HepG2 (cell line): ENCODE data around the gene ZNF527. TPM values are rescaled to one million over a fixed set of nuclear protein-coding genes. Genes with fewer than 3 reads are reported as not detected.

ENCODE experiments used
- BORCS8-MEF2B ChIP-seq: sonication (generic); formaldehyde crosslinking; IDR thresholded peaks from 2 replicates; pipeline ENCODE4 v1.8.0; 2022; ENCODE audit warnings: mild to moderate bottlenecking, missing genetic modification reagents
- ELF1 ChIP-seq: sonication (generic); formaldehyde crosslinking; IDR thresholded peaks from 2 replicates; pipeline ENCODE4 v1.4.0; 2020; ENCODE audit warnings: missing genetic modification reagents
- ETV5 ChIP-seq: IDR thresholded peaks from 2 replicates; pipeline ENCODE4 v1.6.1; 2018; ENCODE audit warnings: missing biosample characterization, missing genetic modification reagents, inconsistent platforms, borderline replicate concordance
- ETV6 ChIP-seq: sonication (generic); formaldehyde crosslinking; conservative IDR thresholded peaks from 2 replicates; pipeline ENCODE4 v1.4.0; 2020; ENCODE audit warnings: missing genetic modification reagents
- HCFC1 ChIP-seq: fragments of 150-350 bp; IDR thresholded peaks from 2 replicates; pipeline ENCODE4 v1.6.1; 2014; ENCODE audit warnings: low read depth, low read length
- JDP2 ChIP-seq: sonication (generic); formaldehyde crosslinking; IDR thresholded peaks from 2 replicates; pipeline ENCODE4 v1.8.1; 2022; ENCODE audit warnings: missing genetic modification reagents, borderline replicate concordance
- POLR2A ChIP-seq, 2 experiments: IDR thresholded peaks; 2 replicates each; pipeline ENCODE4 v1.6.1; 2011; ENCODE audit warnings: low read depth in 2 of 2, low read length in 2 of 2, mild to moderate bottlenecking in 1 of 2, moderate library complexity in 1 of 2; ENCODE audit not compliant: insufficient read depth in 1 of 2
- RFXAP ChIP-seq: sonication (generic); formaldehyde crosslinking; IDR thresholded peaks from 2 replicates; pipeline ENCODE4 v1.4.0; 2020; ENCODE audit warnings: missing genetic modification reagents, borderline replicate concordance
- SMAD1 ChIP-seq: sonication (generic); formaldehyde crosslinking; IDR thresholded peaks from 2 replicates; pipeline ENCODE4 v1.4.0; 2020; ENCODE audit warnings: missing genetic modification reagents, low read depth, mild to moderate bottlenecking, borderline replicate concordance
- SPEN ChIP-seq: sonication (generic); formaldehyde crosslinking; IDR thresholded peaks from 2 replicates; pipeline ENCODE4 v1.5.1; 2020; ENCODE audit warnings: low read depth, mild to moderate bottlenecking, missing genetic modification reagents
- TP53 ChIP-seq: sonication (generic); formaldehyde crosslinking; conservative IDR thresholded peaks from 2 replicates; pipeline ENCODE4 v1.4.0; 2020; ENCODE audit warnings: missing genetic modification reagents
- XRCC5 ChIP-seq: fragments of 200-400 bp; formaldehyde crosslinking; optimal IDR thresholded peaks from 2 replicates; pipeline ENCODE3; 2017; ENCODE audit warnings: mild to moderate bottlenecking, low read length
- ZFY ChIP-seq: sonication (generic); formaldehyde crosslinking; IDR thresholded peaks from 2 replicates; pipeline ENCODE4 v1.4.0; 2020; ENCODE audit warnings: missing genetic modification reagents
- ZFYVE20 ChIP-seq: sonication (generic); formaldehyde crosslinking; IDR thresholded peaks from 2 replicates; pipeline ENCODE4 v1.8.0; 2023; ENCODE audit warnings: low read depth, mild to moderate bottlenecking, moderate library complexity, missing genetic modification reagents, borderline replicate concordance
- ZKSCAN1 ChIP-seq: fragments of 150-350 bp; IDR thresholded peaks from 2 replicates; pipeline ENCODE4 v1.6.1; 2014; ENCODE audit warnings: low read length
- ZMYM4 ChIP-seq: sonication (generic); formaldehyde crosslinking; IDR thresholded peaks from 2 replicates; pipeline ENCODE4 v1.8.1; 2023; ENCODE audit warnings: mild to moderate bottlenecking, missing genetic modification reagents
- ZNF10 ChIP-seq: sonication (generic); formaldehyde crosslinking; IDR thresholded peaks from 2 replicates; pipeline ENCODE4 v1.4.0; 2020; ENCODE audit warnings: mild to moderate bottlenecking, low read depth, missing genetic modification reagents, borderline replicate concordance
- ZNF331 ChIP-seq: sonication (generic); formaldehyde crosslinking; IDR thresholded peaks from 2 replicates; pipeline ENCODE4 v1.4.0; 2020; ENCODE audit warnings: missing genetic modification reagents
- ZNF335 ChIP-seq: sonication (generic); formaldehyde crosslinking; IDR thresholded peaks from 2 replicates; pipeline ENCODE4 v1.4.0; 2020; ENCODE audit warnings: missing genetic modification reagents
- ZNF451 ChIP-seq: sonication (generic); formaldehyde crosslinking; IDR thresholded peaks from 2 replicates; pipeline ENCODE4 v1.5.0; 2020; ENCODE audit warnings: mild to moderate bottlenecking, missing genetic modification reagents
- polyA plus RNA-seq, 8 experiments: library from polyadenylated mRNA; depleted of rRNA in 3 of 8; stranded (reverse) in 7 of 8; unstranded in 1 of 8; fragments of >200 nt; fragmentation: Illumina TruSeq in 4 of 8; extraction: Trizol in 4 of 8; gene quantifications; 2 replicates each; pipeline versions ENCODE4 v1.2.1 to v1.2.3, GENCODE V29; 2011 to 2016; ENCODE audit warnings: low read depth in 4 of 8, missing spikeins in 1 of 8, mixed read lengths in 1 of 8; ENCODE audit not compliant: insufficient read depth in 1 of 8
- total RNA-seq, 5 experiments: library from RNA; depleted of rRNA; stranded (reverse); fragments of >200 nt; fragmentation: Illumina TruSeq; extraction: Trizol; gene quantifications; 2 replicates each; pipeline ENCODE4 v1.2.3, GENCODE V29; 2016; ENCODE audit warnings: low read depth in 1 of 5
- TF ChIP-seq, protein P1 (sequence below): sonication (generic); formaldehyde crosslinking; IDR thresholded peaks from 2 replicates; pipeline ENCODE4 v1.4.0; 2020; ENCODE audit warnings: missing genetic modification reagents, borderline replicate concordance
- TF ChIP-seq, protein P2 (sequence below): sonication (generic); formaldehyde crosslinking; conservative IDR thresholded peaks from 2 replicates; pipeline ENCODE4 v1.8.0; 2022; ENCODE audit warnings: mild to moderate bottlenecking, moderate library complexity, missing genetic modification reagents
- TF ChIP-seq, protein P3 (sequence below): fragments of 450-650 bp; IDR thresholded peaks from 2 replicates; pipeline ENCODE4 v1.6.1; 2016

Gene ZNF527
- total and polyA plus RNA-seq, 2 of the 13 experiments (the other 11 are each of a cell fraction or from before 2014, with no cell fraction given), result 1.0 to 3.5 TPM

DNA sequence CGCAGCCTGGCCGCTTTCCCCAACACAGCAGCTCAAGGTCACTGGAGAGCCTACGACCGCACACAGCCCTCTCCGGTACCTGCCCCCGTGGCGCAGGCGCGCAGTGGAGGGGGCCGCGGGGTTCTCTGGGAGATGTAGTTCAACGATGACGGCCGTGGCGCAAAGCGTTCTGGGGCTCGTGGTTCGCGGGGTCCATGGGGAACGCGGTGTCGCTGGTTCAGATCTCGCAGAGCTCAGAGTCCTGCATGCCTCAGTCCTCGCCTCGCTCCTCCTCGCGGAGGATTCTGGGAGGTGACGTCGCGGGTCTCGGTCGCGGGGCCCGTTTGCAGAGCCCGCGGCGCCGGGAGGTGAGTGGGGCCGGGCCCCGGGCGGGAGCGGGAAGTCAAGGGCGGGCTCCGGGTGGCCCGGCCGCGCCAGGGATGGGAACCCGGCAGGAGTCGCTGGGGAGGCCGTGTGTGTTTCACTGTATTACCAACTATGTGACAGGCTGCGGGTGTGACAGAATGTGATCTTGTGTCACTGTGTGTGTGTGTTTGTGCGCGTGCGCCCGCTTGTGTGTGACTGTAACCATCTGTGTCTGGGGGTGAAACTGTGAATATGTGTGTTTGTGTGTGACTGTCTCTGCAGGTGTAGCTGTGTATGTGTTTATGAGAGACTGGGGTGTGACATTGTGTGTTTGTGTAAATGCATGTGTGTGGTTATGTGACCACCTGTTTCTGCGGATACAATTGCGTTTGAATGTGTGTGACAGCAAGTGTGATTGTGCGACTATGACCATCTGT, at the start of gene ZNF527 (continued):
- TF ChIP-seq, protein P1, sequence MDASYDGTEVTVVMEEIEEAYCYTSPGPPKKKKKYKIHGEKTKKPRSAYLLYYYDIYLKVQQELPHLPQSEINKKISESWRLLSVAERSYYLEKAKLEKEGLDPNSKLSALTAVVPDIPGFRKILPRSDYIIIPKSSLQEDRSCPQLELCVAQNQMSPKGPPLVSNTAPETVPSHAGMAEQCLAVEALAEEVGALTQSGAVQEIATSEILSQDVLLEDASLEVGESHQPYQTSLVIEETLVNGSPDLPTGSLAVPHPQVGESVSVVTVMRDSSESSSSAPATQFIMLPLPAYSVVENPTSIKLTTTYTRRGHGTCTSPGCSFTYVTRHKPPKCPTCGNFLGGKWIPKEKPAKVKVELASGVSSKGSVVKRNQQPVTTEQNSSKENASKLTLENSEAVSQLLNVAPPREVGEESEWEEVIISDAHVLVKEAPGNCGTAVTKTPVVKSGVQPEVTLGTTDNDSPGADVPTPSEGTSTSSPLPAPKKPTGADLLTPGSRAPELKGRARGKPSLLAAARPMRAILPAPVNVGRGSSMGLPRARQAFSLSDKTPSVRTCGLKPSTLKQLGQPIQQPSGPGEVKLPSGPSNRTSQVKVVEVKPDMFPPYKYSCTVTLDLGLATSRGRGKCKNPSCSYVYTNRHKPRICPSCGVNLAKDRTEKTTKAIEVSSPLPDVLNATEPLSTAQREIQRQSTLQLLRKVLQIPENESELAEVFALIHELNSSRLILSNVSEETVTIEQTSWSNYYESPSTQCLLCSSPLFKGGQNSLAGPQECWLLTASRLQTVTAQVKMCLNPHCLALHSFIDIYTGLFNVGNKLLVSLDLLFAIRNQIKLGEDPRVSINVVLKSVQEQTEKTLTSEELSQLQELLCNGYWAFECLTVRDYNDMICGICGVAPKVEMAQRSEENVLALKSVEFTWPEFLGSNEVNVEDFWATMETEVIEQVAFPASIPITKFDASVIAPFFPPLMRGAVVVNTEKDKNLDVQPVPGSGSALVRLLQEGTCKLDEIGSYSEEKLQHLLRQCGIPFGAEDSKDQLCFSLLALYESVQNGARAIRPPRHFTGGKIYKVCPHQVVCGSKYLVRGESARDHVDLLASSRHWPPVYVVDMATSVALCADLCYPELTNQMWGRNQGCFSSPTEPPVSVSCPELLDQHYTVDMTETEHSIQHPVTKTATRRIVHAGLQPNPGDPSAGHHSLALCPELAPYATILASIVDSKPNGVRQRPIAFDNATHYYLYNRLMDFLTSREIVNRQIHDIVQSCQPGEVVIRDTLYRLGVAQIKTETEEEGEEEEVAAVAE, result peak; percentile 75; the same call in 1 of the 2 replicates
- TF ChIP-seq ZFY (CRISPR knock-in tag), result peak; percentile 93
- TF ChIP-seq SPEN, result peak; percentile 97
- no peak for TF ChIP-seq ZFYVE20 (CRISPR knock-in tag)
- TF ChIP-seq, protein P2, sequence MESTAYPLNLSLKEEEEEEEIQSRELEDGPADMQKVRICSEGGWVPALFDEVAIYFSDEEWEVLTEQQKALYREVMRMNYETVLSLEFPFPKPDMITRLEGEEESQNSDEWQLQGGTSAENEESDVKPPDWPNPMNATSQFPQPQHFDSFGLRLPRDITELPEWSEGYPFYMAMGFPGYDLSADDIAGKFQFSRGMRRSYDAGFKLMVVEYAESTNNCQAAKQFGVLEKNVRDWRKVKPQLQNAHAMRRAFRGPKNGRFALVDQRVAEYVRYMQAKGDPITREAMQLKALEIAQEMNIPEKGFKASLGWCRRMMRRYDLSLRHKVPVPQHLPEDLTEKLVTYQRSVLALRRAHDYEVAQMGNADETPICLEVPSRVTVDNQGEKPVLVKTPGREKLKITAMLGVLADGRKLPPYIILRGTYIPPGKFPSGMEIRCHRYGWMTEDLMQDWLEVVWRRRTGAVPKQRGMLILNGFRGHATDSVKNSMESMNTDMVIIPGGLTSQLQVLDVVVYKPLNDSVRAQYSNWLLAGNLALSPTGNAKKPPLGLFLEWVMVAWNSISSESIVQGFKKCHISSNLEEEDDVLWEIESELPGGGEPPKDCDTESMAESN, result peak; percentile 63; the same call in 1 of the 2 replicates
- peak; percentile 48; the same call in 1 of the 2 replicates for TF ChIP-seq ZNF451 (CRISPR knock-in tag)
- 0 out of 2 replicates have a peak, but pooled peaks have one; percentile 62 for TF ChIP-seq ETV6 (CRISPR knock-in tag)
- no peak for TF ChIP-seq ZKSCAN1
- TF ChIP-seq ZNF335 (CRISPR knock-in tag), result peak; percentile 96
- TF ChIP-seq, protein P3, sequence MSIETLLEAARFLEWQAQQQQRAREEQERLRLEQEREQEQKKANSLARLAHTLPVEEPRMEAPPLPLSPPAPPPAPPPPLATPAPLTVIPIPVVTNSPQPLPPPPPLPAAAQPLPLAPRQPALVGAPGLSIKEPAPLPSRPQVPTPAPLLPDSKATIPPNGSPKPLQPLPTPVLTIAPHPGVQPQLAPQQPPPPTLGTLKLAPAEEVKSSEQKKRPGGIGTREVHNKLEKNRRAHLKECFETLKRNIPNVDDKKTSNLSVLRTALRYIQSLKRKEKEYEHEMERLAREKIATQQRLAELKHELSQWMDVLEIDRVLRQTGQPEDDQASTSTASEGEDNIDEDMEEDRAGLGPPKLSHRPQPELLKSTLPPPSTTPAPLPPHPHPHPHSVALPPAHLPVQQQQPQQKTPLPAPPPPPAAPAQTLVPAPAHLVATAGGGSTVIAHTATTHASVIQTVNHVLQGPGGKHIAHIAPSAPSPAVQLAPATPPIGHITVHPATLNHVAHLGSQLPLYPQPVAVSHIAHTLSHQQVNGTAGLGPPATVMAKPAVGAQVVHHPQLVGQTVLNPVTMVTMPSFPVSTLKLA, result peak; percentile 17; the same call in 1 of the 2 replicates
- no peak; the same call in 1 of the 2 replicates for TF ChIP-seq SMAD1 (CRISPR knock-in tag)
- peak in 1 of 2 experiments; percentile 85 for TF ChIP-seq POLR2A (IDR thresholded peaks at IDR 0.05; ENCODE audit: insufficient read depth in 1 of 2, low read depth in 2 of 2, low read length in 2 of 2)
- peak; percentile 39; the same call in 1 of the 2 replicates for TF ChIP-seq ZNF331 (CRISPR knock-in tag)
- TF ChIP-seq BORCS8-MEF2B (CRISPR knock-in tag), result 0 out of 2 replicates have a peak, but pooled peaks have one; percentile 23
- no peak; the same call in 1 of the 2 replicates for TF ChIP-seq JDP2 (CRISPR knock-in tag)
- 0 out of 2 replicates have a peak, but pooled peaks have one; percentile 35 for TF ChIP-seq ETV5
- no peak for TF ChIP-seq ZNF10 (CRISPR knock-in tag)
- TF ChIP-seq HCFC1, result peak; percentile 99
- TF ChIP-seq RFXAP, result peak; percentile 88; the same call in 1 of the 2 replicates
- TF ChIP-seq ZMYM4, result peak; percentile 96
- TF ChIP-seq ELF1 (CRISPR knock-in tag), result peak; percentile 82
- peak; percentile 74; the same call in 1 of the 2 replicates for TF ChIP-seq TP53 (CRISPR knock-in tag)
- peak; percentile 71 for TF ChIP-seq XRCC5
